ENCODE data around the gene PCP2. TPM values are rescaled to one million over a fixed set of nuclear protein-coding genes. Genes with fewer than 3 reads are reported as not detected.
A peak's percentile ranks its signal among the peaks of the same experiment; 100 is the strongest.

Gene PCP2
- total RNA-seq, 2 donors from 2014 or later: 2.0 to 9.1 TPM

- Mint-ChIP-seq H3K4me3 (no peak overlapping the region), H3K27me3 (no peaks in the 10 kb centered on the region), H3K4me1 (peaks cover 37% of the 10 kb centered on the region), H3K36me3 (ENCODE audit: low read depth) (peaks cover 11% of the 10 kb centered on the region), H3K27ac (no peak overlapping the region)
- H3K9me3 ChIP-seq (ENCODE audit: control insufficient read depth, low read length, poor library complexity, severe bottlenecking): no peaks in the 10 kb centered on the region
- DNase-seq (no peak), ATAC-seq (no peak)
Measured at GRCh38 chr19:7627166-7627565, 6.4 kb downstream of the PCP2 start.

GRCh38 chr19:7625763-7626372, 7.7 kb downstream of the PCP2 start:
- H3K4me1 Mint-ChIP-seq: peaks cover 33% of the 10 kb centered on the region
- H3K27me3 Mint-ChIP-seq: no peaks in the 10 kb centered on the region
- no peak overlapping the region for H3K4me3 Mint-ChIP-seq
- ATAC-seq (no peak), DNase-seq (no peak)
- H3K9me3 ChIP-seq (ENCODE audit: control insufficient read depth, low read length, poor library complexity, severe bottlenecking): no peaks in the 10 kb centered on the region
- peaks cover 11% of the 10 kb centered on the region for H3K36me3 Mint-ChIP-seq (ENCODE audit: low read depth)
- no peak overlapping the region for H3K27ac Mint-ChIP-seq

- no peak for DNase-seq
- H3K4me1 Mint-ChIP-seq: peaks cover 25% of the 10 kb centered on the region
- H3K27me3 Mint-ChIP-seq: no peaks in the 10 kb centered on the region
- no peaks in the 10 kb centered on the region for H3K9me3 ChIP-seq (ENCODE audit: control insufficient read depth, low read length, poor library complexity, severe bottlenecking)
- peaks cover 11% of the 10 kb centered on the region for H3K36me3 Mint-ChIP-seq (ENCODE audit: low read depth)
- H3K27ac Mint-ChIP-seq: peak overlapping the region; percentile 21
- ATAC-seq: no peak
- no peak overlapping the region for H3K4me3 Mint-ChIP-seq
Measured at GRCh38 chr19:7624810-7625209, 8.7 kb downstream of the PCP2 start.

GRCh38 chr19:7623725-7624603, 9.6 kb downstream of the PCP2 start:
- peaks cover 5% of the 10 kb centered on the region for H3K36me3 Mint-ChIP-seq (ENCODE audit: low read depth)
- no peak for ATAC-seq
- H3K27ac Mint-ChIP-seq: no peak overlapping the region
- H3K9me3 ChIP-seq (ENCODE audit: control insufficient read depth, low read length, poor library complexity, severe bottlenecking): no peaks in the 10 kb centered on the region
- H3K4me1 Mint-ChIP-seq: peaks cover 16% of the 10 kb centered on the region
- no peak overlapping the region for H3K4me3 Mint-ChIP-seq
- DNase-seq: no peak
- H3K27me3 Mint-ChIP-seq: no peaks in the 10 kb centered on the region

GRCh38 chr19:7622933-7623685, 10.4 kb downstream of the PCP2 start:
- Mint-ChIP-seq H3K4me1 (peaks cover 8% of the 10 kb centered on the region), H3K36me3 (ENCODE audit: low read depth) (peaks cover 7% of the 10 kb centered on the region), H3K4me3 (no peak overlapping the region), H3K27ac (no peak overlapping the region), H3K27me3 (no peaks in the 10 kb centered on the region)
- DNase-seq (no peak), ATAC-seq (no peak)
- no peaks in the 10 kb centered on the region for H3K9me3 ChIP-seq (ENCODE audit: control insufficient read depth, low read length, poor library complexity, severe bottlenecking)

- H3K4me1 Mint-ChIP-seq: peaks cover 2% of the 10 kb centered on the region
- no peak for DNase-seq
Measured at GRCh38 chr19:7620442-7621412, 12.8 kb downstream of the PCP2 start.

GRCh38 chr19:7619671-7620441, 13.7 kb downstream of the PCP2 start:
- Mint-ChIP-seq H3K4me3 (no peak overlapping the region), H3K36me3 (ENCODE audit: low read depth) (peaks cover 7% of the 10 kb centered on the region), H3K27me3 (no peaks in the 10 kb centered on the region), H3K27ac (no peak overlapping the region), H3K4me1 (peaks cover 2% of the 10 kb centered on the region)
- ATAC-seq: no peak
- H3K9me3 ChIP-seq (ENCODE audit: control insufficient read depth, low read length, poor library complexity, severe bottlenecking): no peaks in the 10 kb centered on the region
- DNase-seq: no peak

More at GRCh38 chr19:7620442-7621412, 12.8 kb downstream of the PCP2 start:
- H3K36me3 Mint-ChIP-seq (ENCODE audit: low read depth): peaks cover 7% of the 10 kb centered on the region
- H3K9me3 ChIP-seq (ENCODE audit: control insufficient read depth, low read length, poor library complexity, severe bottlenecking): no peaks in the 10 kb centered on the region
- no peak overlapping the region for H3K27ac Mint-ChIP-seq
- H3K4me3 Mint-ChIP-seq: no peak overlapping the region
- ATAC-seq: no peak
- no peaks in the 10 kb centered on the region for H3K27me3 Mint-ChIP-seq

- DNase-seq: no peak
- Mint-ChIP-seq H3K27me3 (no peaks in the 10 kb centered on the region), H3K36me3 (ENCODE audit: low read depth) (peaks cover 7% of the 10 kb centered on the region), H3K4me1 (no peaks in the 10 kb centered on the region), H3K4me3 (peak overlapping the region; percentile 57), H3K27ac (peak overlapping the region; percentile 59)
- H3K9me3 ChIP-seq (ENCODE audit: control insufficient read depth, low read length, poor library complexity, severe bottlenecking): no peaks in the 10 kb centered on the region
- no peak for ATAC-seq
Measured at GRCh38 chr19:7618771-7619510, 14.6 kb downstream of the PCP2 start.

- Mint-ChIP-seq H3K36me3 (ENCODE audit: low read depth) (peaks cover 7% of the 10 kb centered on the region), H3K27me3 (no peaks in the 10 kb centered on the region), H3K4me1 (no peaks in the 10 kb centered on the region), H3K27ac (peak overlapping the region; percentile 59), H3K4me3 (peak overlapping the region; percentile 57)
- no peak for DNase-seq
- H3K9me3 ChIP-seq (ENCODE audit: control insufficient read depth, low read length, poor library complexity, severe bottlenecking): no peaks in the 10 kb centered on the region
- ATAC-seq: no peak
Measured at GRCh38 chr19:7618348-7618747, 15.2 kb downstream of the PCP2 start.

- Mint-ChIP-seq H3K27ac (no peak overlapping the region), H3K4me1 (no peaks in the 10 kb centered on the region), H3K4me3 (no peak overlapping the region), H3K36me3 (ENCODE audit: low read depth) (peaks cover 3% of the 10 kb centered on the region), H3K27me3 (no peaks in the 10 kb centered on the region)
- ATAC-seq (no peak), DNase-seq (no peak)
- no peaks in the 10 kb centered on the region for H3K9me3 ChIP-seq (ENCODE audit: control insufficient read depth, low read length, poor library complexity, severe bottlenecking)
Measured at GRCh38 chr19:7617735-7618134, 15.8 kb downstream of the PCP2 start.

GRCh38 chr19:7617172-7617571, 16.3 kb downstream of the PCP2 start:
- H3K27me3 Mint-ChIP-seq: no peaks in the 10 kb centered on the region
- no peak overlapping the region for H3K27ac Mint-ChIP-seq
- H3K9me3 ChIP-seq (ENCODE audit: control insufficient read depth, low read length, poor library complexity, severe bottlenecking): no peaks in the 10 kb centered on the region
- H3K4me3 Mint-ChIP-seq: no peak overlapping the region
- DNase-seq (no peak), ATAC-seq (no peak)
- H3K36me3 Mint-ChIP-seq (ENCODE audit: low read depth): peaks cover 2% of the 10 kb centered on the region
- H3K4me1 Mint-ChIP-seq: no peaks in the 10 kb centered on the region
